Endothelial cell of umbilical vein (primary cell): ENCODE results near the gene SERPINB6. TPM values are rescaled to one million over a fixed set of nuclear protein-coding genes. Genes with fewer than 3 reads are reported as not detected.

Experiments used
- BruUV-seq: library from RNA; stranded (reverse); fragments of 400-500 nt; replicated peaks from 2 replicates; lab custom pipeline; 2021; lab: Mats Ljungman, UMichigan
- CTCF ChIA-PET: fragments of 300-600, 350-600 bp; sonication (Branson Sonifier 250); formaldehyde crosslinking; loops from one replicate; lab custom pipeline; 2021; ENCODE audit warnings: antibody characterized with exemption, inconsistent platforms; lab: Charles Lee
- POLR2A ChIA-PET: fragments of 300-600, 350-600 bp; sonication (Branson Sonifier 250); formaldehyde crosslinking; loops from one replicate; lab custom pipeline; 2021; ENCODE audit warnings: antibody characterized with exemption, inconsistent platforms; lab: Charles Lee
- DNase-seq: peaks from one replicate; pipeline ENCODE4 v3.0.0-alpha.2; 2011; ENCODE audit warnings: low read depth, low spot score
- FAIRE-seq: peaks from 2 replicates; lab custom pipeline; 2011; peaks lifted over from hg19 to GRCh38; lab: Jason Lieb, UNC
- H2AFZ ChIP-seq: 2 replicates; pipeline ENCODE4 v1.6.0; 2012; ENCODE audit warnings: low read depth, low read length, control low read depth, inconsistent platforms
- H3K27ac ChIP-seq: 2 replicates; pipeline ENCODE4 v1.5.1; 2011; ENCODE audit warnings: low read depth, mild to moderate bottlenecking, control low read depth, low read length, moderate library complexity; ENCODE audit not compliant: insufficient read depth
- H3K27me3 ChIP-seq, 2 experiments: 2 replicates each; pipeline versions ENCODE4 v1.6.0 to v1.6.1; 2011; ENCODE audit warnings: low read length in 2 of 2, mixed read lengths in 1 of 2; ENCODE audit not compliant: control insufficient read depth in 2 of 2, insufficient read depth in 2 of 2
- H3K36me3 ChIP-seq, 2 experiments: 2 replicates in 1 of 2; 3 replicates in 1 of 2; pipeline ENCODE4 v1.5.1; 2011; ENCODE audit warnings: low read length in 2 of 2, mild to moderate bottlenecking in 1 of 2, moderate library complexity in 1 of 2; ENCODE audit not compliant: control insufficient read depth in 2 of 2, insufficient read depth in 2 of 2; ENCODE audit errors: extremely low read depth in 1 of 2
- H3K4me1 ChIP-seq: 3 replicates; pipeline ENCODE4 v1.5.1; 2011; ENCODE audit warnings: mild to moderate bottlenecking, low read length; ENCODE audit not compliant: control insufficient read depth, insufficient read depth; ENCODE audit errors: extremely low read depth
- H3K4me2 ChIP-seq: 2 replicates; pipeline ENCODE4 v1.6.1; 2011; ENCODE audit warnings: low read length, control low read depth, mixed read lengths; ENCODE audit not compliant: insufficient read depth
- H3K4me3 ChIP-seq, 3 experiments: fragments of 200-600 bp in 1 of 3; sonication (generic), shearing (Covaris generic) in 1 of 3; replicated peaks in 1 of 3; 2 replicates each; pipeline ENCODE4 v1.5.1; 2011 to 2016; ENCODE audit warnings: control low read depth in 3 of 3, low read length in 3 of 3, mild to moderate bottlenecking in 2 of 3, inconsistent platforms in 1 of 3, low read depth in 1 of 3, moderate library complexity in 1 of 3; ENCODE audit not compliant: insufficient read depth in 1 of 3
- H3K79me2 ChIP-seq: 2 replicates; pipeline ENCODE4 v1.6.0; 2012; ENCODE audit warnings: low read length, inconsistent platforms; ENCODE audit not compliant: control insufficient read depth, insufficient read depth
- H3K9ac ChIP-seq: replicated peaks from 2 replicates; pipeline ENCODE3; 2011; ENCODE audit warnings: low read length, control low read depth; ENCODE audit not compliant: insufficient read depth; ENCODE audit errors: extremely low read depth
- H3K9me1 ChIP-seq: replicated peaks from 3 replicates; pipeline ENCODE4 v1.6.0; 2011; ENCODE audit warnings: mild to moderate bottlenecking, low read length; ENCODE audit not compliant: control insufficient read depth, insufficient read depth; ENCODE audit errors: extremely low read depth
- H3K9me3 ChIP-seq: replicated peaks from 2 replicates; pipeline ENCODE4 v1.5.1; 2012; ENCODE audit warnings: low read length, inconsistent platforms; ENCODE audit not compliant: control insufficient read depth, insufficient read depth
- H4K20me1 ChIP-seq: replicated peaks from 2 replicates; pipeline ENCODE3; 2011; ENCODE audit warnings: mild to moderate bottlenecking, low read length; ENCODE audit not compliant: control insufficient read depth, insufficient read depth; ENCODE audit errors: extremely low read depth
- EZH2 ChIP-seq: IDR thresholded peaks from 2 replicates; pipeline ENCODE4 v1.6.1; 2012; ENCODE audit warnings: borderline replicate concordance, low read depth, mild to moderate bottlenecking, moderate library complexity, low read length, inconsistent platforms; ENCODE audit not compliant: severe bottlenecking
- FOS ChIP-seq: IDR thresholded peaks from 2 replicates; pipeline ENCODE4 v1.6.1; 2011; ENCODE audit warnings: mild to moderate bottlenecking, low read length, moderate library complexity, borderline replicate concordance; ENCODE audit not compliant: insufficient read depth
- GATA2 ChIP-seq: IDR thresholded peaks from 2 replicates; pipeline ENCODE4 v1.7.0; 2011; ENCODE audit warnings: low read depth, mild to moderate bottlenecking, moderate library complexity, mixed read lengths, low read length; ENCODE audit not compliant: insufficient read length, insufficient read depth
- JUN ChIP-seq: IDR thresholded peaks from 2 replicates; pipeline ENCODE4 v1.6.1; 2011; ENCODE audit warnings: borderline replicate concordance, low read depth; ENCODE audit not compliant: insufficient read length, insufficient read depth
- MYC ChIP-seq: IDR thresholded peaks from one replicate; pipeline ENCODE4 v1.6.1; 2011; ENCODE audit warnings: mild to moderate bottlenecking, low read depth, low read length
- POLR2A ChIP-seq: IDR thresholded peaks from 2 replicates; pipeline ENCODE4 v1.6.1; 2012; ENCODE audit warnings: low read depth, mild to moderate bottlenecking, control low read depth, low read length
- POLR2AphosphoS5 ChIP-seq: IDR thresholded peaks from 2 replicates; pipeline ENCODE4 v1.6.1; 2012; ENCODE audit warnings: low read depth, mild to moderate bottlenecking, control low read depth, low read length, moderate library complexity; ENCODE audit not compliant: insufficient read depth
- dilution Hi-C: fragments of 300-500 bp; cut with MboI; formaldehyde crosslinking; loops from one replicate; pipeline ENCODE4 v1.15.0; 2019; ENCODE audit warnings: low sequenced_read_pairs; ENCODE audit not compliant: extremely low pct_ligation_motif_present
- intact Hi-C: fragments of 100-400 bp; cut with micrococcal nuclease; formaldehyde crosslinking; loops from one replicate; pipeline ENCODE4 v1.10.0; 2022
- polyA plus RNA-seq, 4 experiments: library from polyadenylated mRNA; depleted of rRNA in 3 of 4; stranded (reverse) in 3 of 4; unstranded in 1 of 4; fragments of >200 nt; gene quantifications; 2 replicates each; pipeline versions ENCODE4 v1.2.1 to v1.2.3, GENCODE V29; 2011 to 2012; ENCODE audit warnings: missing spikeins in 1 of 4
- total RNA-seq: library from RNA; stranded (reverse); gene quantifications from 2 replicates; pipeline ENCODE4 v1.2.3, GENCODE V29; 2021
- TF ChIP-seq, protein P1 (sequence below), 2 donors: IDR thresholded peaks; 1 replicate in 1 of 2; 2 replicates in 1 of 2; pipeline ENCODE4 v1.5.1; 2011; ENCODE audit warnings: low read length in 2 of 2, mild to moderate bottlenecking in 2 of 2, moderate library complexity in 2 of 2, control low read depth in 1 of 2, inconsistent platforms in 1 of 2, low read depth in 1 of 2; ENCODE audit not compliant: insufficient read depth in 1 of 2; ENCODE audit errors: extremely low read depth in 1 of 2
- TF ChIP-seq, protein P2 (sequence below): IDR thresholded peaks from 2 replicates; pipeline ENCODE4 v1.6.1; 2011; ENCODE audit not compliant: insufficient read depth, insufficient read length

Gene SERPINB6
- total and polyA plus RNA-seq, 2 donors (not counting 3 experiments of a cell fraction or from before 2014, with no cell fraction given) = 145 to 151 TPM

- dilution Hi-C loops = no loop called here
- Histone ChIP-seq H3K9ac (no peak overlapping the region), H3K27me3 (no peaks in the 10 kb centered on the region), H3K9me3 (no peaks in the 10 kb centered on the region), H4K20me1 (no peaks in the 10 kb centered on the region), H3K4me2 (no peak overlapping the region), H3K79me2 (peaks cover 2% of the 10 kb centered on the region), H2AFZ (peak overlapping the region; percentile 87), H3K4me1 (peaks cover 27% of the 10 kb centered on the region), H3K27ac (peak overlapping the region; percentile 21), H3K36me3 (no peaks in the 10 kb centered on the region), H3K9me1 (no peaks in the 10 kb centered on the region), H3K4me3 (no peak overlapping the region)
- DNase-seq (peak; percentile 71), FAIRE-seq (peak; percentile 85)
- ChIA-PET CTCF (interaction anchor here (3.0 to 5.7 kb wide), 2 partner anchors 12 to 24 kb away, joined by 10 to 35 read pairs; no protein-coding TSS in a partner anchor), POLR2A (interaction anchor here (0.7 kb wide), 1 partner anchor 73 kb away, joined by 3 read pairs; no protein-coding TSS in a partner anchor)
- intact Hi-C loops = no loop called here
- no peak for TF ChIP-seq POLR2AphosphoS5
- TF ChIP-seq FOS = peak; percentile 70
- TF ChIP-seq JUN = peak; percentile 70
- BruUV-seq = no TSS peak
Observed at GRCh38 chr6:2976571-2977085, 5.3 kb upstream of the SERPINB6 start.

- no TSS peak for BruUV-seq
- intact Hi-C loops (no loop called here), dilution Hi-C loops (no loop called here)
- no peak overlapping the region for H3K4me2 ChIP-seq
- FAIRE-seq (no peak), DNase-seq (no peak)
- no peak overlapping the region for H3K9ac ChIP-seq
- H3K27me3 ChIP-seq = no peaks in the 10 kb centered on the region
- no peaks in the 10 kb centered on the region for H3K36me3 ChIP-seq
- H4K20me1 ChIP-seq = no peaks in the 10 kb centered on the region
- no peak overlapping the region for H3K4me3 ChIP-seq
- H2AFZ ChIP-seq = no peak overlapping the region
- H3K27ac ChIP-seq = no peak overlapping the region
- no peaks in the 10 kb centered on the region for H3K9me1 ChIP-seq
- peaks cover 2% of the 10 kb centered on the region for H3K79me2 ChIP-seq
- CTCF ChIA-PET = interaction anchor here (1.7 to 5.7 kb wide), 3 partner anchors 12 to 23 kb away, joined by 4 to 35 read pairs (median 10); no protein-coding TSS in a partner anchor
- no peak for TF ChIP-seq JUN
- TF ChIP-seq FOS = no peak
- TF ChIP-seq, protein P1, sequence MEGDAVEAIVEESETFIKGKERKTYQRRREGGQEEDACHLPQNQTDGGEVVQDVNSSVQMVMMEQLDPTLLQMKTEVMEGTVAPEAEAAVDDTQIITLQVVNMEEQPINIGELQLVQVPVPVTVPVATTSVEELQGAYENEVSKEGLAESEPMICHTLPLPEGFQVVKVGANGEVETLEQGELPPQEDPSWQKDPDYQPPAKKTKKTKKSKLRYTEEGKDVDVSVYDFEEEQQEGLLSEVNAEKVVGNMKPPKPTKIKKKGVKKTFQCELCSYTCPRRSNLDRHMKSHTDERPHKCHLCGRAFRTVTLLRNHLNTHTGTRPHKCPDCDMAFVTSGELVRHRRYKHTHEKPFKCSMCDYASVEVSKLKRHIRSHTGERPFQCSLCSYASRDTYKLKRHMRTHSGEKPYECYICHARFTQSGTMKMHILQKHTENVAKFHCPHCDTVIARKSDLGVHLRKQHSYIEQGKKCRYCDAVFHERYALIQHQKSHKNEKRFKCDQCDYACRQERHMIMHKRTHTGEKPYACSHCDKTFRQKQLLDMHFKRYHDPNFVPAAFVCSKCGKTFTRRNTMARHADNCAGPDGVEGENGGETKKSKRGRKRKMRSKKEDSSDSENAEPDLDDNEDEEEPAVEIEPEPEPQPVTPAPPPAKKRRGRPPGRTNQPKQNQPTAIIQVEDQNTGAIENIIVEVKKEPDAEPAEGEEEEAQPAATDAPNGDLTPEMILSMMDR (IDR thresholded peaks at IDR 0.05; ENCODE audit: extremely low read depth in 1 of 2, insufficient read depth in 1 of 2, low read depth in 1 of 2, low read length in 2 of 2) = no peak
- TF ChIP-seq GATA2 = no peak
- no peak for TF ChIP-seq EZH2
- TF ChIP-seq, protein P2, sequence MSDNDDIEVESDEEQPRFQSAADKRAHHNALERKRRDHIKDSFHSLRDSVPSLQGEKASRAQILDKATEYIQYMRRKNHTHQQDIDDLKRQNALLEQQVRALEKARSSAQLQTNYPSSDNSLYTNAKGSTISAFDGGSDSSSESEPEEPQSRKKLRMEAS = no peak
- no peak for TF ChIP-seq POLR2AphosphoS5
- no peak for TF ChIP-seq MYC
- no peak for TF ChIP-seq POLR2A
- POLR2A ChIA-PET = interaction anchor here (0.7 kb wide), 1 partner anchor 73 kb away, joined by 3 read pairs; no protein-coding TSS in a partner anchor
- H3K9me3 ChIP-seq = no peaks in the 10 kb centered on the region
- H3K4me1 ChIP-seq = peaks cover 21% of the 10 kb centered on the region
Observed at GRCh38 chr6:2976060-2976459, 4.7 kb upstream of the SERPINB6 start.
